Neuronal stem cell (in vitro differentiated cells): Measurements from ENCODE around the gene SCARF2.
A peak's percentile ranks its signal among the peaks of the same experiment; 100 is the strongest.

Experiments
- DNase-seq: peaks from one replicate; pipeline ENCODE4 v3.0.0-alpha.2; 2013; ENCODE audit warnings: low spot score
- H2AFZ ChIP-seq: one replicate; pipeline ENCODE4 v1.6.1; 2013; ENCODE audit warnings: mild to moderate bottlenecking, low read length, inconsistent platforms
- H2AK5ac ChIP-seq: 2 replicates; pipeline ENCODE4 v1.6.1; 2013; ENCODE audit warnings: low read depth, mild to moderate bottlenecking, inconsistent platforms, low read length, moderate library complexity, mixed read lengths
- H2BK120ac ChIP-seq: 2 replicates; pipeline ENCODE4 v1.6.1; 2013; ENCODE audit warnings: low read depth, mild to moderate bottlenecking, inconsistent platforms, low read length, moderate library complexity, mixed read lengths
- H2BK12ac ChIP-seq: one replicate; pipeline ENCODE4 v1.6.1; 2013; ENCODE audit warnings: low read length, inconsistent platforms
- H2BK15ac ChIP-seq: 2 replicates; pipeline ENCODE4 v1.6.1; 2013; ENCODE audit warnings: mild to moderate bottlenecking, low read length, inconsistent platforms, mixed read lengths
- H2BK5ac ChIP-seq: one replicate; pipeline ENCODE4 v1.6.1; 2013; ENCODE audit warnings: inconsistent platforms, mild to moderate bottlenecking, low read length, moderate library complexity
- H3K14ac ChIP-seq: one replicate; pipeline ENCODE4 v1.6.1; 2013; ENCODE audit warnings: low read length, inconsistent platforms
- H3K18ac ChIP-seq: 2 replicates; pipeline ENCODE4 v1.6.1; 2013; ENCODE audit warnings: low read length, inconsistent platforms
- H3K23ac ChIP-seq: 2 replicates; pipeline ENCODE4 v1.6.1; 2013; ENCODE audit warnings: low read depth, mild to moderate bottlenecking, mixed read lengths, low read length, inconsistent platforms; ENCODE audit not compliant: poor library complexity
- H3K27ac ChIP-seq: replicated peaks from 3 replicates; pipeline ENCODE4 v1.5.1; 2013; ENCODE audit warnings: low read length, inconsistent platforms
- H3K27me3 ChIP-seq, 3 experiments: 2 replicates each; pipeline ENCODE4 v1.6.1; 2013; ENCODE audit warnings: low read length in 3 of 3, mild to moderate bottlenecking in 2 of 3, inconsistent platforms in 1 of 3, low read depth in 1 of 3, mixed read lengths in 1 of 3, moderate library complexity in 1 of 3; ENCODE audit not compliant: control insufficient read depth in 3 of 3, insufficient read depth in 3 of 3
- H3K36me3 ChIP-seq, 2 donors: replicated peaks in 1 of 2; 2 replicates each; pipeline ENCODE4 v1.6.1; 2013; ENCODE audit warnings: low read length in 2 of 2; ENCODE audit not compliant: control insufficient read depth in 2 of 2, insufficient read depth in 2 of 2
- H3K4ac ChIP-seq: 2 replicates; pipeline ENCODE4 v1.6.1; 2013; ENCODE audit warnings: inconsistent platforms, mild to moderate bottlenecking, low read length, moderate library complexity
- H3K4me1 ChIP-seq, 2 donors: 1 replicate in 1 of 2; 2 replicates in 1 of 2; pipeline ENCODE4 v1.6.1; 2013; ENCODE audit warnings: low read length in 2 of 2, low read depth in 1 of 2; ENCODE audit not compliant: control insufficient read depth in 2 of 2, insufficient read depth in 1 of 2
- H3K4me2 ChIP-seq: one replicate; pipeline ENCODE4 v1.6.1; 2013; ENCODE audit warnings: mild to moderate bottlenecking, low read length, inconsistent platforms; ENCODE audit not compliant: insufficient read depth, poor library complexity, severe bottlenecking
- H3K4me3 ChIP-seq, 2 donors: 2 replicates each; pipeline ENCODE4 v1.5.1; 2013; ENCODE audit warnings: low read length in 2 of 2, mild to moderate bottlenecking in 2 of 2, inconsistent platforms in 1 of 2, moderate library complexity in 1 of 2
- H3K79me1 ChIP-seq: one replicate; pipeline ENCODE4 v1.6.1; 2013; ENCODE audit warnings: low read depth, mild to moderate bottlenecking, inconsistent platforms, low read length, moderate library complexity
- H3K9ac ChIP-seq: one replicate; pipeline ENCODE4 v1.6.1; 2013; ENCODE audit warnings: mild to moderate bottlenecking, low read depth, low read length, inconsistent platforms; ENCODE audit not compliant: poor library complexity
- H3K9me3 ChIP-seq, 2 donors: replicated peaks in 1 of 2; 2 replicates each; pipeline versions ENCODE3 to v1.6.1; 2013; ENCODE audit warnings: low read length in 2 of 2, mild to moderate bottlenecking in 2 of 2, inconsistent platforms in 1 of 2, low read depth in 1 of 2, mixed read lengths in 1 of 2, moderate library complexity in 1 of 2; ENCODE audit not compliant: control insufficient read depth in 2 of 2, insufficient read depth in 1 of 2
- H4K8ac ChIP-seq: one replicate; pipeline ENCODE4 v1.6.1; 2013; ENCODE audit warnings: low read depth, mild to moderate bottlenecking, inconsistent platforms, low read length, moderate library complexity
- H4K91ac ChIP-seq: one replicate; pipeline ENCODE4 v1.6.1; 2013; ENCODE audit warnings: low read length, low read depth, mild to moderate bottlenecking, inconsistent platforms; ENCODE audit not compliant: poor library complexity
- WGBS, 2 donors: extraction: QIAGEN DNeasy Blood & Tissue Kit; methylation state at CpG; one replicate each; pipeline ENCODE4 v1.1.7; 2013; ENCODE audit warnings: missing lambda C conversion rate in 2 of 2, mixed read lengths in 1 of 2; ENCODE audit not compliant: insufficient read length in 2 of 2, insufficient replicate concordance in 1 of 2; ENCODE audit errors: extremely low coverage in 2 of 2; 5-methylcytosine and 5-hydroxymethylcytosine counted together

SCARF2 gene

GRCh38 chr22:20441631-20442484 is 4.2 kb upstream of the SCARF2 start:
- Histone ChIP-seq H4K91ac (peak overlapping the region; percentile 14), H3K23ac (peak overlapping the region; percentile 59), H3K4me2 (no peak overlapping the region), H4K8ac (no peak overlapping the region), H3K4me1 (peaks cover 6 to 11% of the 10 kb centered on the region in 2 donors), H3K9me3 (peaks cover 0 to 2% of the 10 kb centered on the region in 2 donors), H3K4ac (no peak overlapping the region), H2AK5ac (peak overlapping the region; percentile 5), H2BK5ac (no peak overlapping the region), H2BK120ac (no peak overlapping the region), H3K36me3 (peaks cover 33 to 52% of the 10 kb centered on the region in 2 donors), H2AFZ (no peak overlapping the region), H3K27me3 (peaks cover 0 to 25% (median 15%) of the 10 kb centered on the region in 3 experiments), H3K18ac (no peak overlapping the region), H2BK15ac (no peak overlapping the region), H3K79me1 (peaks cover 2% of the 10 kb centered on the region), H3K9ac (peak overlapping the region; percentile 30), H3K14ac (peak overlapping the region; percentile 8), H3K4me3 (no peak overlapping the region), H2BK12ac (no peak overlapping the region), H3K27ac (no peak overlapping the region)
- DNase-seq = no peak
- no CpG with 5 or more reads among the region's 21 CpGs for WGBS, 2 donors

GRCh38 chr22:20440637-20441591 is 3.3 kb upstream of the SCARF2 start:
- H3K4me2 ChIP-seq = no peak overlapping the region
- no peak overlapping the region for H3K4ac ChIP-seq
- no peak overlapping the region for H2BK120ac ChIP-seq
- H2BK5ac ChIP-seq = peak overlapping the region; percentile 75
- peak overlapping the region; percentile 67 for H3K14ac ChIP-seq
- no peak overlapping the region for H2AK5ac ChIP-seq
- no peak overlapping the region for H3K18ac ChIP-seq
- peak overlapping the region; percentile 21 for H3K9ac ChIP-seq
- no peak overlapping the region for H2AFZ ChIP-seq
- peaks cover 9 to 12% of the 10 kb centered on the region in 2 donors for H3K4me1 ChIP-seq
- peak overlapping the region; percentile 73 for H3K23ac ChIP-seq
- H2BK12ac ChIP-seq = no peak overlapping the region
- peaks cover 0 to 2% of the 10 kb centered on the region in 2 donors for H3K9me3 ChIP-seq
- no peak for DNase-seq
- H3K27me3 ChIP-seq = peaks cover 0 to 33% (median 20%) of the 10 kb centered on the region in 3 experiments
- no peak overlapping the region for H3K27ac ChIP-seq
- H3K4me3 ChIP-seq = no peak overlapping the region
- H4K8ac ChIP-seq = no peak overlapping the region
- no peak overlapping the region for H4K91ac ChIP-seq
- H2BK15ac ChIP-seq = no peak overlapping the region
- H3K79me1 ChIP-seq = no peaks in the 10 kb centered on the region
- H3K36me3 ChIP-seq = peaks cover 26 to 43% of the 10 kb centered on the region in 2 donors
- WGBS, 2 donors = no CpG with 5 or more reads among the region's 13 CpGs

- Histone ChIP-seq H3K18ac (no peak overlapping the region), H3K4me2 (no peak overlapping the region), H2BK120ac (no peak overlapping the region), H3K27me3 (peaks cover 0 to 42% (median 20%) of the 10 kb centered on the region in 3 experiments), H2BK5ac (peak overlapping the region; percentile 75), H2AK5ac (no peak overlapping the region), H3K79me1 (no peaks in the 10 kb centered on the region), H2BK12ac (no peak overlapping the region), H3K14ac (peak overlapping the region; percentile 60), H2AFZ (no peak overlapping the region), H3K9ac (no peak overlapping the region), H3K4ac (no peak overlapping the region), H3K23ac (peak overlapping the region; percentile 95), H3K4me1 (peaks cover 10 to 16% of the 10 kb centered on the region in 2 donors), H4K91ac (no peak overlapping the region), H3K27ac (no peak overlapping the region), H4K8ac (no peak overlapping the region), H2BK15ac (no peak overlapping the region), H3K36me3 (peaks cover 21 to 45% of the 10 kb centered on the region in 2 donors), H3K9me3 (peaks cover 0 to 2% of the 10 kb centered on the region in 2 donors), H3K4me3 (no peak overlapping the region)
- DNase-seq = no peak
- no CpG with 5 or more reads among the region's 5 CpGs for WGBS, 2 donors
Measured at GRCh38 chr22:20439928-20440575, 2.4 kb upstream of the SCARF2 start.
